Thyroid gland (tissue), 4 donors: ENCODE measurements around the gene INF2.
"Not testable (repeated sequence)": the region's sequence is repeated elsewhere in the genome, so short reads cannot be mapped to it uniquely, and the experiment has no call there.

Source experiments
- CTCF ChIP-seq, 6 experiments: fragments of 200-600 bp in 3 of 6; fragments of 450-650 bp in 3 of 6; sonication (generic) in 3 of 6; IDR thresholded peaks; one replicate each; pipeline ENCODE4 v1.5.1; 2016 to 2019; ENCODE audit warnings: antibody characterized with exemption in 6 of 6, mild to moderate bottlenecking in 2 of 6, inconsistent platforms in 1 of 6, moderate library complexity in 1 of 6
- POLR2A ChIP-seq, 2 donors: fragments of 450-650 bp; IDR thresholded peaks; one replicate each; pipeline ENCODE4 v1.6.1; 2017; ENCODE audit warnings: antibody characterized with exemption in 2 of 2, mild to moderate bottlenecking in 2 of 2, moderate library complexity in 1 of 2

GRCh38 chr14:104666523-104666895, 22.9 kb upstream of the INF2 start:
- TF ChIP-seq POLR2A, CTCF (IDR thresholded peaks at IDR 0.05): not testable (repeated sequence)
